HL-60 (cell line): Measurements from ENCODE around the gene OFD1.

ENCODE experiments used
- CTCF ChIP-seq: IDR thresholded peaks from one replicate; pipeline ENCODE4 v1.5.1; 2011; ENCODE audit warnings: low read length, control low read depth, inconsistent platforms; ENCODE audit not compliant: insufficient read depth
- SPI1 ChIP-seq: IDR thresholded peaks from 2 replicates; pipeline ENCODE4 v1.6.1; 2012; ENCODE audit warnings: low read depth, mild to moderate bottlenecking, borderline replicate concordance

- TF ChIP-seq CTCF: no peak
- TF ChIP-seq SPI1: no peak
Measured at GRCh38 chrX:13786048-13786447, 51.5 kb downstream of the OFD1 start.
